ENCODE results near the gene TRIM37.
A peak's percentile ranks its signal among the peaks of the same experiment; 100 is the strongest.

DNA sequence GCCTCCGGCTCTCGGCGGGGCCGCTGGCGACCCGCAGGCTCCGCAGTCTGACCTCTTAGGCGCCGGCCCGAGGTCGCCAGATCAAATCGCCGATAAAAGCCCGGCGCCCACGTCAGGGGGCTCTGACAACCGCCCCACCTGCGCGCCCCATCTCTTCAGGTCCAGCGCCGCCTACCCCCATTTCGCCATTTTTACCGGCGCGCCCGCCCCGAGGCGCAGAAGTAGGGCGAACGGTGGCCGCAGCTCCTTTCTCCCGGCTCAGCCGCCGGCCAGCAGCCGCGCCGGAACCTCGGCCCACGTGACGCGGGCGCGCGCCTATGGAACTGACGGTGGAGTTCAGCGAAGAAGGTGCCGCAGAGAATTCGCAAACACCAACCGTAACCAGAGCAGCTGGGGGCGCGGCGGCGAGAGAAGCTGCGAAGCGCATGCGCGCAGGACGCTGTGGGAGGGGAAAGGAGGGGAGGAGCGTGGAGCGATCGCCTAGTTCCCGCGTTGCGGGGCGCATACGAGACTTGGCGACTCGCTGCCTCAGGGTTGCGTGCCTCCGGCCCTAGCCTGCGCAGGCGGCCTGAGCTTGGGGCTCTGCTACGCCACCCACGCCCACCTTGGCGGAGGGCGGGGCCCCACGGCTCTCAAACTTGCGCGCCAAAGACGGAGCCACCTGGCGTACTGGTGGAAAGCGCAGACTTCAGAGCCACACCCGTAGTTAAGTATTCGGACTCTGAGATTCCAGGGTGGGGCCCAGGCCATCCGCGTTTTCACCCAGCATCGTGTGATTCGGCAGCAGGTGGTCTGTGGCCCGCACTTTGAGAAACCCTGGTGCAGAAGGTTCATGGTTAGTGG lies at the start of gene TRIM37:
- no peak for TF ChIP-seq EP300 (IDR thresholded peaks at IDR 0.05; ENCODE audit: borderline replicate concordance in 1 of 2, low read depth in 2 of 2, low read length in 2 of 2)
- TF ChIP-seq RXRA (IDR thresholded peaks at IDR 0.05; ENCODE audit: insufficient read depth, low read depth, low read length) = no peak
- TF ChIP-seq, protein P1, sequence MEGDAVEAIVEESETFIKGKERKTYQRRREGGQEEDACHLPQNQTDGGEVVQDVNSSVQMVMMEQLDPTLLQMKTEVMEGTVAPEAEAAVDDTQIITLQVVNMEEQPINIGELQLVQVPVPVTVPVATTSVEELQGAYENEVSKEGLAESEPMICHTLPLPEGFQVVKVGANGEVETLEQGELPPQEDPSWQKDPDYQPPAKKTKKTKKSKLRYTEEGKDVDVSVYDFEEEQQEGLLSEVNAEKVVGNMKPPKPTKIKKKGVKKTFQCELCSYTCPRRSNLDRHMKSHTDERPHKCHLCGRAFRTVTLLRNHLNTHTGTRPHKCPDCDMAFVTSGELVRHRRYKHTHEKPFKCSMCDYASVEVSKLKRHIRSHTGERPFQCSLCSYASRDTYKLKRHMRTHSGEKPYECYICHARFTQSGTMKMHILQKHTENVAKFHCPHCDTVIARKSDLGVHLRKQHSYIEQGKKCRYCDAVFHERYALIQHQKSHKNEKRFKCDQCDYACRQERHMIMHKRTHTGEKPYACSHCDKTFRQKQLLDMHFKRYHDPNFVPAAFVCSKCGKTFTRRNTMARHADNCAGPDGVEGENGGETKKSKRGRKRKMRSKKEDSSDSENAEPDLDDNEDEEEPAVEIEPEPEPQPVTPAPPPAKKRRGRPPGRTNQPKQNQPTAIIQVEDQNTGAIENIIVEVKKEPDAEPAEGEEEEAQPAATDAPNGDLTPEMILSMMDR (IDR thresholded peaks at IDR 0.05; ENCODE audit: control extremely low read depth in 1 of 3, insufficient read depth in 1 of 3, low read depth in 1 of 3, low read length in 3 of 3) = no peak
- peak; percentile 30 to 87; a peak in 2 of 4 replicates for TF ChIP-seq SIN3A (conservative IDR thresholded peaks at IDR 0.05 in 1 of 2, IDR thresholded peaks at IDR 0.05 in 1 of 2; ENCODE audit: low read depth in 1 of 2, low read length in 2 of 2)
- peak; percentile 78 for TF ChIP-seq POLR2AphosphoS5 (IDR thresholded peaks at IDR 0.05; ENCODE audit: low read depth, low read length)
- peak; percentile 42 to 67 for TF ChIP-seq POLR2A (IDR thresholded peaks at IDR 0.05; ENCODE audit: control extremely low read depth in 1 of 2, low read depth in 2 of 2, low read length in 2 of 2)
- no peak for TF ChIP-seq SRF (IDR thresholded peaks at IDR 0.05; ENCODE audit: low read depth, low read length)

Measured in H1 (cell line).